Ascending aorta (tissue), 2 donors: ENCODE measurements around the gene NLK. TPM values are rescaled to one million over a fixed set of nuclear protein-coding genes. Genes with fewer than 3 reads are reported as not detected.

Source experiments
- DNase-seq, 2 donors: peaks; one replicate each; pipeline ENCODE4 v3.0.0-alpha.2; 2019; ENCODE audit warnings: low spot score in 2 of 2
- H3K27ac ChIP-seq, 2 donors: fragments of 200-600 bp; sonication (generic); one replicate each; pipeline ENCODE4 v1.5.1; 2016 to 2017; ENCODE audit warnings: mild to moderate bottlenecking in 1 of 2
- H3K27me3 ChIP-seq: fragments of 200-600 bp; sonication (generic); one replicate; pipeline ENCODE4 v1.5.1; 2017
- H3K36me3 ChIP-seq, 2 donors: fragments of 200-600 bp; sonication (generic); one replicate each; pipeline ENCODE4 v1.5.1; 2016
- H3K4me1 ChIP-seq, 2 donors: fragments of 200-600 bp; sonication (generic); one replicate each; pipeline ENCODE4 v1.5.1; 2016 to 2017; ENCODE audit warnings: mild to moderate bottlenecking in 1 of 2
- H3K4me3 ChIP-seq, 2 donors: fragments of 200-600 bp; sonication (generic); one replicate each; pipeline ENCODE4 v1.5.1; 2016 to 2017; ENCODE audit warnings: mild to moderate bottlenecking in 1 of 2
- H3K9me3 ChIP-seq, 2 donors: fragments of 200-600 bp; sonication (generic); one replicate each; pipeline ENCODE4 v1.5.1; 2016
- CTCF ChIP-seq, 3 experiments: fragments of 200-600 bp in 2 of 3; fragments of 450-650 bp in 1 of 3; sonication (generic) in 2 of 3; IDR thresholded peaks; one replicate each; pipeline ENCODE4 v1.5.1; 2016 to 2019; ENCODE audit warnings: antibody characterized with exemption in 3 of 3, mild to moderate bottlenecking in 1 of 3, moderate library complexity in 1 of 3
- intact Hi-C: fragments of 100-400 bp; cut with DNase I; formaldehyde crosslinking; loops from one replicate; pipeline ENCODE4 v1.15.1; 2023
- total RNA-seq: library from RNA; depleted of rRNA; stranded (reverse); fragments of >200 nt; gene quantifications from one replicate; pipeline ENCODE4 v1.1.0, GENCODE V29; 2016

NLK gene
- total RNA-seq, 1 donor from 2014 or later, result 37.8 TPM

GRCh38 chr17:28059675-28060074, 17.2 kb downstream of the NLK start:
- intact Hi-C loops, result loop anchor here (10.0 kb wide), 1 partner anchor 45 kb away; no protein-coding TSS in a partner anchor
- peaks cover 0 to 4% of the 10 kb centered on the region in 2 donors for H3K4me1 ChIP-seq
- H3K27ac ChIP-seq, result no peak overlapping the region
- TF ChIP-seq CTCF (IDR thresholded peaks at IDR 0.05), result no peak
- H3K4me3 ChIP-seq, result no peak overlapping the region
- DNase-seq, result no peak
- H3K36me3 ChIP-seq, result no peaks in the 10 kb centered on the region
- H3K9me3 ChIP-seq, result no peaks in the 10 kb centered on the region
- H3K27me3 ChIP-seq, result no peaks in the 10 kb centered on the region

DNA sequence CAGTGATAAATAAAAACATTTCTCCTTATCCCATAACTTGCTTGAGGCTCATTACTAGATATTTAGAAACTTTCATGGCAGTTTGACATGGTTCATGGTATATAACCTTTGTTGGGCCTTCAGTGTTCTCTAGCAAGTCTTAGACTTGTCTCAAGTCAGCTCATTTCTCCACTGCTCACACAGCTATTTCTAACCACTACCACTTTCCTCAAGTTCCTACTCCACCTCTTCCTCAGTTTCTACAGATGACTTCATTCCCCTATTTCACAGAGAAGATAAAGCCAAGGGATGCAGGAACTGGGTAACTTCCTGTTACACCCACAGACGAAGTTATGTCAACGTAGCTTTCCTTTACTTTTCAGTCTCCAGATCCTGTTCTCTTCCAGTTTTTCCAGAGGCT, 23.2 kb downstream of the NLK start:
- no peak overlapping the region for H3K27ac ChIP-seq
- H3K36me3 ChIP-seq, result no peaks in the 10 kb centered on the region
- no peak for DNase-seq
- intact Hi-C loops, result loop anchor here (10.0 kb wide), 1 partner anchor 51 kb away; no protein-coding TSS in a partner anchor
- peaks cover 0 to 5% of the 10 kb centered on the region in 2 donors for H3K9me3 ChIP-seq
- H3K4me1 ChIP-seq, result no peaks in the 10 kb centered on the region
- TF ChIP-seq CTCF (IDR thresholded peaks at IDR 0.05), result no peak
- H3K27me3 ChIP-seq, result no peaks in the 10 kb centered on the region
- no peak overlapping the region for H3K4me3 ChIP-seq

- no peaks in the 10 kb centered on the region for H3K4me1 ChIP-seq
- TF ChIP-seq CTCF (IDR thresholded peaks at IDR 0.05), result no peak
- intact Hi-C loops, result loop anchor here (10.0 kb wide), 1 partner anchor 54 kb away; no protein-coding TSS in a partner anchor
- DNase-seq, result no peak
- no peaks in the 10 kb centered on the region for H3K27me3 ChIP-seq
- H3K4me3 ChIP-seq, result no peak overlapping the region
- H3K36me3 ChIP-seq, result no peaks in the 10 kb centered on the region
- peaks cover 4 to 17% of the 10 kb centered on the region in 2 donors for H3K9me3 ChIP-seq
- no peak overlapping the region for H3K27ac ChIP-seq
Observed at GRCh38 chr17:28069061-28069460, 26.6 kb downstream of the NLK start.

- Histone ChIP-seq H3K27ac (no peak overlapping the region), H3K36me3 (no peaks in the 10 kb centered on the region), H3K4me3 (no peak overlapping the region), H3K27me3 (no peaks in the 10 kb centered on the region), H3K4me1 (no peaks in the 10 kb centered on the region), H3K9me3 (peaks cover 4 to 17% of the 10 kb centered on the region in 2 donors)
- intact Hi-C loops, result no loop called here
- TF ChIP-seq CTCF (IDR thresholded peaks at IDR 0.05), result no peak
- no peak for DNase-seq
Observed at GRCh38 chr17:28071179-28071578, 28.7 kb downstream of the NLK start.

DNA sequence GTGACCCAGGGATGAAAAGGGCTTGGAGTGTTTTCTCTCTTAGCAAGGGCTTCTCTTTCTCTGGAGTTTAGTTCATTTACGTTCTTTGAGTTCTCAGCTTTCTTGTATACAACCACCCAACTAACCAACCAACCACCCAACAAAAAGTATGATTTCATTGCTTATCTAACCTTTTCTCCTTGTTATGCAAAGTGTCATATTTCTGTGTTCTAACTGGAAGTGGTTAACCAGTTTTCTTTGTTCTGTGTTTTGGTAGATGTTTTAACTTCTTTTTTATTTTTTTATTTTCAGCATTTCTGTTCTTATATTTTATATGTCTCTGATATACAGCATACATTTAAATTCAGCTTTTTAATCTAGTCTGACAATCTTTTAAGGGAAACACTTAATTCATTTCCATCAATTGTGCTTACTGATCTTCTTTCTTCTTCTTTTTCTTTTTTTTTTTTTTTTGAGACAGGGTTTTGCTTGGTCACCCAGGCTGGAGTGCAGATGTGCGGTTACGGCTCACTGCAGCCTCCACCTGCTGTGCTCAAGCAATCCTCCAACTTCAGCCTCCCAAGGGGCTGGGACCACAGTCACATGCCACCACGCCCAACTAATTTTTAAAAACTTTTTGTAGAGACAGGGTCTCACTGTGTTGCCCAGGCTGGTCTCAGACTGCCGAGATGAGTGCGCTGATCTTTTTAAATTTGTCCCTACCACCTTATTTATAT, 29.6 kb downstream of the NLK start:
- H3K4me3 ChIP-seq, result no peak overlapping the region
- no peak for TF ChIP-seq CTCF (IDR thresholded peaks at IDR 0.05)
- H3K36me3 ChIP-seq, result no peaks in the 10 kb centered on the region
- intact Hi-C loops, result no loop called here
- no peaks in the 10 kb centered on the region for H3K4me1 ChIP-seq
- no peak overlapping the region for H3K27ac ChIP-seq
- peaks cover 4 to 17% of the 10 kb centered on the region in 2 donors for H3K9me3 ChIP-seq
- H3K27me3 ChIP-seq, result no peaks in the 10 kb centered on the region
- DNase-seq, result no peak
